ENCODE results near the gene ALPL.

DNA sequence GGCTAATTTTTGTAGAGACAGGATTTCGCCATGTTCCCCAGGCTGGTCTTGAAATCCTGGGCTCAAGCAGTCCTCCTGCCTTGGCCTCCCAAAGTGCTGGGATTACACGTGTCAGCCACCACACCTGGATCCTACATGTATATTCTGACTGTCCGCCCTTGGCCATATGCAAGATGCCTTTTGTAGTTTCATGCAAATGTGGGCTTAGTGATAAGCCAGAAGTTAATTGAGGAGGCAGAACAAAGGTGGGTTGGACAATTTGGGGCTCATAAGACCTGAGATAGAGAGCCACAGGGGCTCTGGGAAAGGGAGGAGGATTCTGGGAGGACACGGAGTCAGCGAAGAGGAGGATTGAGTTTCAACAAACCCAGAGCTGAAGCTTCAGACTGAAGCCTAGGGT, 24.9 kb downstream of the ALPL start:
- TF ChIP-seq, protein P1, sequence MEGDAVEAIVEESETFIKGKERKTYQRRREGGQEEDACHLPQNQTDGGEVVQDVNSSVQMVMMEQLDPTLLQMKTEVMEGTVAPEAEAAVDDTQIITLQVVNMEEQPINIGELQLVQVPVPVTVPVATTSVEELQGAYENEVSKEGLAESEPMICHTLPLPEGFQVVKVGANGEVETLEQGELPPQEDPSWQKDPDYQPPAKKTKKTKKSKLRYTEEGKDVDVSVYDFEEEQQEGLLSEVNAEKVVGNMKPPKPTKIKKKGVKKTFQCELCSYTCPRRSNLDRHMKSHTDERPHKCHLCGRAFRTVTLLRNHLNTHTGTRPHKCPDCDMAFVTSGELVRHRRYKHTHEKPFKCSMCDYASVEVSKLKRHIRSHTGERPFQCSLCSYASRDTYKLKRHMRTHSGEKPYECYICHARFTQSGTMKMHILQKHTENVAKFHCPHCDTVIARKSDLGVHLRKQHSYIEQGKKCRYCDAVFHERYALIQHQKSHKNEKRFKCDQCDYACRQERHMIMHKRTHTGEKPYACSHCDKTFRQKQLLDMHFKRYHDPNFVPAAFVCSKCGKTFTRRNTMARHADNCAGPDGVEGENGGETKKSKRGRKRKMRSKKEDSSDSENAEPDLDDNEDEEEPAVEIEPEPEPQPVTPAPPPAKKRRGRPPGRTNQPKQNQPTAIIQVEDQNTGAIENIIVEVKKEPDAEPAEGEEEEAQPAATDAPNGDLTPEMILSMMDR (IDR thresholded peaks at IDR 0.05; ENCODE audit: low read depth, low read length, missing input control), result no peak
- TF ChIP-seq, protein P2, sequence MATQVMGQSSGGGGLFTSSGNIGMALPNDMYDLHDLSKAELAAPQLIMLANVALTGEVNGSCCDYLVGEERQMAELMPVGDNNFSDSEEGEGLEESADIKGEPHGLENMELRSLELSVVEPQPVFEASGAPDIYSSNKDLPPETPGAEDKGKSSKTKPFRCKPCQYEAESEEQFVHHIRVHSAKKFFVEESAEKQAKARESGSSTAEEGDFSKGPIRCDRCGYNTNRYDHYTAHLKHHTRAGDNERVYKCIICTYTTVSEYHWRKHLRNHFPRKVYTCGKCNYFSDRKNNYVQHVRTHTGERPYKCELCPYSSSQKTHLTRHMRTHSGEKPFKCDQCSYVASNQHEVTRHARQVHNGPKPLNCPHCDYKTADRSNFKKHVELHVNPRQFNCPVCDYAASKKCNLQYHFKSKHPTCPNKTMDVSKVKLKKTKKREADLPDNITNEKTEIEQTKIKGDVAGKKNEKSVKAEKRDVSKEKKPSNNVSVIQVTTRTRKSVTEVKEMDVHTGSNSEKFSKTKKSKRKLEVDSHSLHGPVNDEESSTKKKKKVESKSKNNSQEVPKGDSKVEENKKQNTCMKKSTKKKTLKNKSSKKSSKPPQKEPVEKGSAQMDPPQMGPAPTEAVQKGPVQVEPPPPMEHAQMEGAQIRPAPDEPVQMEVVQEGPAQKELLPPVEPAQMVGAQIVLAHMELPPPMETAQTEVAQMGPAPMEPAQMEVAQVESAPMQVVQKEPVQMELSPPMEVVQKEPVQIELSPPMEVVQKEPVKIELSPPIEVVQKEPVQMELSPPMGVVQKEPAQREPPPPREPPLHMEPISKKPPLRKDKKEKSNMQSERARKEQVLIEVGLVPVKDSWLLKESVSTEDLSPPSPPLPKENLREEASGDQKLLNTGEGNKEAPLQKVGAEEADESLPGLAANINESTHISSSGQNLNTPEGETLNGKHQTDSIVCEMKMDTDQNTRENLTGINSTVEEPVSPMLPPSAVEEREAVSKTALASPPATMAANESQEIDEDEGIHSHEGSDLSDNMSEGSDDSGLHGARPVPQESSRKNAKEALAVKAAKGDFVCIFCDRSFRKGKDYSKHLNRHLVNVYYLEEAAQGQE (IDR thresholded peaks at IDR 0.05), result no peak
- TF ChIP-seq SP1 (IDR thresholded peaks at IDR 0.05), result no peak
- TF ChIP-seq TAF1 (conservative IDR thresholded peaks at IDR 0.05), result no peak
- TF ChIP-seq HNF4G (IDR thresholded peaks at IDR 0.05), result no peak
- TF ChIP-seq RAD21 (IDR thresholded peaks at IDR 0.05), result no peak
- no peak for TF ChIP-seq EGR1 (IDR thresholded peaks at IDR 0.05; ENCODE audit: low read depth in 2 of 2)
- TF ChIP-seq, protein P3, sequence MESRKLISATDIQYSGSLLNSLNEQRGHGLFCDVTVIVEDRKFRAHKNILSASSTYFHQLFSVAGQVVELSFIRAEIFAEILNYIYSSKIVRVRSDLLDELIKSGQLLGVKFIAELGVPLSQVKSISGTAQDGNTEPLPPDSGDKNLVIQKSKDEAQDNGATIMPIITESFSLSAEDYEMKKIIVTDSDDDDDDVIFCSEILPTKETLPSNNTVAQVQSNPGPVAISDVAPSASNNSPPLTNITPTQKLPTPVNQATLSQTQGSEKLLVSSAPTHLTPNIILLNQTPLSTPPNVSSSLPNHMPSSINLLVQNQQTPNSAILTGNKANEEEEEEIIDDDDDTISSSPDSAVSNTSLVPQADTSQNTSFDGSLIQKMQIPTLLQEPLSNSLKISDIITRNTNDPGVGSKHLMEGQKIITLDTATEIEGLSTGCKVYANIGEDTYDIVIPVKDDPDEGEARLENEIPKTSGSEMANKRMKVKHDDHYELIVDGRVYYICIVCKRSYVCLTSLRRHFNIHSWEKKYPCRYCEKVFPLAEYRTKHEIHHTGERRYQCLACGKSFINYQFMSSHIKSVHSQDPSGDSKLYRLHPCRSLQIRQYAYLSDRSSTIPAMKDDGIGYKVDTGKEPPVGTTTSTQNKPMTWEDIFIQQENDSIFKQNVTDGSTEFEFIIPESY (IDR thresholded peaks at IDR 0.05), result no peak
- no peak for TF ChIP-seq JUND (IDR thresholded peaks at IDR 0.05)
- TF ChIP-seq, protein P4, sequence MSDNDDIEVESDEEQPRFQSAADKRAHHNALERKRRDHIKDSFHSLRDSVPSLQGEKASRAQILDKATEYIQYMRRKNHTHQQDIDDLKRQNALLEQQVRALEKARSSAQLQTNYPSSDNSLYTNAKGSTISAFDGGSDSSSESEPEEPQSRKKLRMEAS (IDR thresholded peaks at IDR 0.05), result no peak
- TF ChIP-seq, protein P5, sequence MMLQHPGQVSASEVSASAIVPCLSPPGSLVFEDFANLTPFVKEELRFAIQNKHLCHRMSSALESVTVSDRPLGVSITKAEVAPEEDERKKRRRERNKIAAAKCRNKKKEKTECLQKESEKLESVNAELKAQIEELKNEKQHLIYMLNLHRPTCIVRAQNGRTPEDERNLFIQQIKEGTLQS (IDR thresholded peaks at IDR 0.05), result no peak
- TF ChIP-seq RXRA (IDR thresholded peaks at IDR 0.05), result no peak

All from liver (tissue), 3 donors.